GM23338 (cell line): Measurements from ENCODE around the gene NHLH1.

Source experiments
- CTCF ChIP-seq, 2 experiments: fragments of 200-600 bp in 1 of 2; sonication (generic) in 1 of 2; conservative IDR thresholded peaks; 2 replicates each; pipeline versions ENCODE4 v1.5.1 to v1.6.1; 2016 to 2017; ENCODE audit warnings: antibody characterized with exemption in 2 of 2, low read depth in 2 of 2, mild to moderate bottlenecking in 2 of 2, moderate library complexity in 1 of 2
- EZH2phosphoT487 ChIP-seq: fragments of 200-600 bp; sonication (generic); IDR thresholded peaks from one replicate; pipeline ENCODE4 v1.8.1; 2018; ENCODE audit warnings: antibody characterized with exemption; ENCODE audit not compliant: unreplicated experiment
- REST ChIP-seq: IDR thresholded peaks from one replicate; pipeline ENCODE4 v1.6.1; 2018; ENCODE audit warnings: antibody characterized with exemption; ENCODE audit not compliant: unreplicated experiment

- TF ChIP-seq CTCF (conservative IDR thresholded peaks at IDR 0.05; ENCODE audit: low read depth in 2 of 2): peak in 1 of 2 experiments; percentile 11; a peak in 1 of 4 replicates
- no peak for TF ChIP-seq EZH2phosphoT487
- no peak for TF ChIP-seq REST
Observed at GRCh38 chr1:160399544-160400222, 32.8 kb downstream of the NHLH1 start.
